Measurements from ENCODE around the gene DOCK1.
"Not testable (repeated sequence)": the region's sequence is repeated elsewhere in the genome, so short reads cannot be mapped to it uniquely, and the experiment has no call there.

Gene DOCK1

DNA sequence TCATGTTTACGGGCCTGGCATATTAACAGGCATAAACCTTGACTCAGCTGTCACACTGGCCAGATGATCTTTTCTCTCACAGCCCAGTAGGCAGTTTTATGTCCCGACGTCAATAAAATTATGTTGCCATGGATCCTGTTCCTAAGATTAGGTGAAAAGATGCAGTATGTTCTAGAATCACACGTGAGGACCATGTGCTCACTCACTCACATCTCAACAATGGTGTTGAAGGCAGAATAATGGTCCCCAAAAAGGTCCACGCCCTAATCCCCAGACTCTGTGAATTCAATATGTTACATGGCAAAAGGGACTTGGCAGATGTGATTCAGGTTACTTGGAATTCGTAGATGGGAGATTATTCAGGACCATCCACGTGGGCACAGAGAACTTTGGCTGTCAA lies 3.5 kb downstream of the DOCK1 start:
- Mint-ChIP-seq H3K36me3 (ENCODE audit: low read depth) (no peaks in the 10 kb centered on the region), H3K27ac (no peak overlapping the region), H3K4me1 (no peaks in the 10 kb centered on the region), H3K27me3 (peaks cover 23% of the 10 kb centered on the region), H3K9me3 (no peaks in the 10 kb centered on the region), H3K4me3 (no peak overlapping the region)
- DNase-seq (no peak), ATAC-seq (no peak)

DNA sequence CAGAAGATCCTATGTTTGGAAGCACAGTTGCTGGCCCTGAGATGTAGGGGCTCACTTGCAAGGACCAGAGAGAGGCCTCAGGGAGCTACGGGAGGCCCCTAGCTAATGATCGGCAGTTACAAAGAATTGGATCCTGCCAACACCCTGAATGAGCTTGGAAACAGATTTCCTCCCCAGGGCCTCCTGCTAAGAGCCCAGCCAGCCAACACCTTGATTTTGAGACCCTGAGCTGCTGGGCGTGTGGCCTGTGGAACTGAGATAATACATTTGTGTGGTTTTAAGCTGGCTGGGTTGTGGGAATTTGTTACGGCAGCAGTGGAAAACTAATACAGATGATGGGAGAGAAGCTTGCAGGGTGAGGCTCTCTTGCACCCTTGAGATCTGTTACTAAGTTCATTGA lies 3.9 kb downstream of the DOCK1 start:
- ATAC-seq: no peak
- Mint-ChIP-seq H3K27ac (no peak overlapping the region), H3K9me3 (no peaks in the 10 kb centered on the region), H3K4me1 (no peaks in the 10 kb centered on the region), H3K36me3 (ENCODE audit: low read depth) (no peaks in the 10 kb centered on the region), H3K27me3 (peaks cover 20% of the 10 kb centered on the region), H3K4me3 (no peak overlapping the region)
- DNase-seq: no peak

GRCh38 chr10:126910196-126910595 lies 5.0 kb downstream of the DOCK1 start:
- no peaks in the 10 kb centered on the region for H3K36me3 Mint-ChIP-seq (ENCODE audit: low read depth)
- DNase-seq (no peak), ATAC-seq (no peak)
- H3K4me1 Mint-ChIP-seq: no peaks in the 10 kb centered on the region
- H3K27me3 Mint-ChIP-seq: peaks cover 14% of the 10 kb centered on the region
- no peak overlapping the region for H3K4me3 Mint-ChIP-seq
- no peak overlapping the region for H3K27ac Mint-ChIP-seq
- no peaks in the 10 kb centered on the region for H3K9me3 Mint-ChIP-seq

GRCh38 chr10:126910798-126911197 lies 5.6 kb downstream of the DOCK1 start:
- no peak for ATAC-seq
- H3K4me1 Mint-ChIP-seq: no peaks in the 10 kb centered on the region
- no peak overlapping the region for H3K27ac Mint-ChIP-seq
- H3K27me3 Mint-ChIP-seq: peaks cover 13% of the 10 kb centered on the region
- no peak overlapping the region for H3K4me3 Mint-ChIP-seq
- H3K36me3 Mint-ChIP-seq (ENCODE audit: low read depth): no peaks in the 10 kb centered on the region
- DNase-seq: no peak
- H3K9me3 Mint-ChIP-seq: peaks cover 2% of the 10 kb centered on the region

DNA sequence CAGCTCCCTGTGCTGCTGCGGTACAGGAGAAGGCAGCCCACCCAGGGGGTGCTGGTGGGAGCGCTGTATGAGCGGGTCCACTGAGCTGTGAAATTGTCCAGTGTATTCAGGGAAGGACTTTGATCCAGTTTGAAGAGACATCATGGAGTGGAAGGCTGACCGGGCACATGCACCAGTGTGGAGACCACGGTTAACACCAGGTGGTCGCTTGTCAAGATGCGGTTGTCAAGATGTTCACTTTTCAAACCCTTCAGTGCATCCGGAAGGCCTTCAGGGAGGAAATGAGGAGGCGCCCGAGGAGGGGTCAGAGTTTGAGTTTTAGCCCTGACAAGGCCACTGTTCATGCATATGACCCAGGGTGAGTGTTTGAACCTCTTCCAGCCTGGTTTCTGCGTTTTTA lies 6.1 kb downstream of the DOCK1 start:
- Mint-ChIP-seq H3K27me3 (peaks cover 12% of the 10 kb centered on the region), H3K36me3 (ENCODE audit: low read depth) (no peaks in the 10 kb centered on the region), H3K27ac (no peak overlapping the region), H3K4me1 (no peaks in the 10 kb centered on the region), H3K4me3 (no peak overlapping the region), H3K9me3 (peaks cover 5% of the 10 kb centered on the region)
- ATAC-seq: no peak
- no peak for DNase-seq

- ATAC-seq (no peak), DNase-seq (no peak)
- no peak overlapping the region for H3K4me3 Mint-ChIP-seq
- H3K36me3 Mint-ChIP-seq (ENCODE audit: low read depth): no peaks in the 10 kb centered on the region
- no peaks in the 10 kb centered on the region for H3K4me1 Mint-ChIP-seq
- H3K9me3 Mint-ChIP-seq: peaks cover 5% of the 10 kb centered on the region
- no peaks in the 10 kb centered on the region for H3K27me3 Mint-ChIP-seq
- no peak overlapping the region for H3K27ac Mint-ChIP-seq
Observed at GRCh38 chr10:126913316-126913715, 8.1 kb downstream of the DOCK1 start.

DNA sequence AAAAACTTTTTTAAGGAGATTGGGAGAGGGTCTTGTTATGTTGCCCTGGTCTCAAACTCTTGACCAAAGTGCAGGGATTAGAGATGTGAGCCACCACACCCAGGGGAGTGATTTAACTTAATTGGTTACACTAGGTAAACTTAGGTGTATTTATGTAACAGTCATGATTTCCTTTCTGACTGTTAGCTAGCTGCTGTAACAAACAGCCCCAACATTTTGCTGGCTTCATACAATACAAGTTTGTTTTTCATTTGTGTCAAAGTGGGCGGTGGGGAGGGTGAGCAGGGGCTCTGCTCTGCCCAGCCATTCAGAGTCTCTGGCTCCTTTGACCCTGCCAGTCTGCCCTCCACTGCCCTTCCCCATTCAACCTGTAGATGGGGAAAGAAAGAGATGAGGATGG lies 9.3 kb downstream of the DOCK1 start:
- Mint-ChIP-seq H3K27ac (no peak overlapping the region), H3K36me3 (ENCODE audit: low read depth) (no peaks in the 10 kb centered on the region), H3K4me3 (no peak overlapping the region), H3K9me3 (peaks cover 5% of the 10 kb centered on the region), H3K27me3 (no peaks in the 10 kb centered on the region), H3K4me1 (no peaks in the 10 kb centered on the region)
- DNase-seq (no peak), ATAC-seq (no peak)

DNA sequence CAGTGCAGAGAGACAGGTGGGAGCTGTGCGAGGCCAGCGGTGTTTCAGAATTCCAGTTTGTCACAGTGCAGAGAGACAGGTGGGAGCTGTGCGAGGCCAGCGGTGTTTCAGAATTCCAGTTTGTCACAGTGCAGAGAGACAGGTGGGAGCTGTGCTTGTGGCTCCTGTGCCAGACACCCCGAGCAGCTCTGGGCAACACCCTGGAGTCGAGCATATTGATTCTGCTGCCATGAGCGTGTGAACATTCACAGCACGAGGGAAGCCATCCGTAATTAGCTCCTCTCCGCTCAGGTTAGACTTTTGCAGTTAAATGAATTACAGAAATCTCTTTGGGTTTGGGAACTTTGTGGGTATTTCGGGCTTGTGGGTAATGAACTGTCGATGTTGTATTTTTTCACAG lies 11.7 kb downstream of the DOCK1 start:
- not testable (repeated sequence) for H3K4me3 Mint-ChIP-seq; H3K36me3 Mint-ChIP-seq (ENCODE audit: low read depth)

DNA sequence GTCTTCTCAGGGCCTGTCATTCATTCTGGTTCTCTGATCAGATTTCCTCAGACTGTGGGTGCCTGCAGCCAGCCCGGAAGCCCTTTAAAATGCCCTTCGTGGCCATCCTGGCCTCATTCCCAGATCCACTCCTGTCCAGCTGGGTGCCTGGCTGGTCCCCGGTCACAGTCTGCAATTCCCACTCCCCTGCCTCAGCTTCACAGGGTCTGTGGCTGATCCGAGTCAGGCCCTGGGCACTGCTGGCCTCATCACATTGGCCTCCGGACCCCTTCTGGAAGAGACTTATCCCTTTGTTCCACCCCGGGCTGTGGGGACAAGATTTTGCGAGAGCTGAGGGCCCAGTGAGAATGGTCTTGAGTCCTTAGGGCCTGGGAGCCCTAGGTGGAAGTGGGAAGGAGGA lies 12.1 kb downstream of the DOCK1 start:
- H3K4me1 Mint-ChIP-seq: no peaks in the 10 kb centered on the region
- H3K27ac Mint-ChIP-seq: no peak overlapping the region
- no peaks in the 10 kb centered on the region for H3K27me3 Mint-ChIP-seq
- H3K36me3 Mint-ChIP-seq (ENCODE audit: low read depth): no peaks in the 10 kb centered on the region
- H3K4me3 Mint-ChIP-seq: no peak overlapping the region
- H3K9me3 Mint-ChIP-seq: peaks cover 9% of the 10 kb centered on the region
- no peak for ATAC-seq
- DNase-seq: no peak

More for the DNA sequence above, 11.7 kb downstream of the DOCK1 start:
- H3K27me3 Mint-ChIP-seq, H3K27ac Mint-ChIP-seq, H3K9me3 Mint-ChIP-seq, ATAC-seq, DNase-seq, H3K4me1 Mint-ChIP-seq: not testable (repeated sequence)

GRCh38 chr10:126917975-126918908 lies 13.0 kb downstream of the DOCK1 start:
- Mint-ChIP-seq H3K27ac (no peak overlapping the region), H3K27me3 (no peaks in the 10 kb centered on the region), H3K9me3 (peaks cover 9% of the 10 kb centered on the region), H3K36me3 (ENCODE audit: low read depth) (no peaks in the 10 kb centered on the region), H3K4me3 (no peak overlapping the region), H3K4me1 (no peaks in the 10 kb centered on the region)
- DNase-seq: no peak
- ATAC-seq: no peak

DNA sequence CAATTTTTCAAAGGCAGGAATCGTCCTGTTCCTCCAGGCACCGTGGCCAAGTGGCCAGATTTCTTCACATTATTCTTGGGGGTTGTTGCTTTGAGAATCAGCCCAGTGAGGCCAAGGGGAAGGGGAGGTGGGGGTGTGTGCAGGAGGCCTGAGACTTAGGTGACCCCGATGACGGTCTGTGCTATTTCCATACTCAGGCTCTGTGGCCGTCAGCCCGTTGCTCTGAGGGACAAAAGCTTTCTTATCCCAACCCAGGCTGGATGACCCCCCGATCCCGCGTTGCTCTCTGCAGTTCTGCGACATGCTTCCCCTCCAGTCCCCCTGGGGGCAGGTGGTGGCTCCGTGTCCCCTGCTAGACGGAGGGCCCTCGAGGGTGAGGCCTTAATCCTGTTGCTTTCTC lies 14.2 kb downstream of the DOCK1 start:
- H3K4me1 Mint-ChIP-seq: no peaks in the 10 kb centered on the region
- no peak overlapping the region for H3K4me3 Mint-ChIP-seq
- DNase-seq (no peak), ATAC-seq (no peak)
- H3K27ac Mint-ChIP-seq: no peak overlapping the region
- H3K9me3 Mint-ChIP-seq: peaks cover 9% of the 10 kb centered on the region
- H3K36me3 Mint-ChIP-seq (ENCODE audit: low read depth): no peaks in the 10 kb centered on the region
- no peaks in the 10 kb centered on the region for H3K27me3 Mint-ChIP-seq

DNA sequence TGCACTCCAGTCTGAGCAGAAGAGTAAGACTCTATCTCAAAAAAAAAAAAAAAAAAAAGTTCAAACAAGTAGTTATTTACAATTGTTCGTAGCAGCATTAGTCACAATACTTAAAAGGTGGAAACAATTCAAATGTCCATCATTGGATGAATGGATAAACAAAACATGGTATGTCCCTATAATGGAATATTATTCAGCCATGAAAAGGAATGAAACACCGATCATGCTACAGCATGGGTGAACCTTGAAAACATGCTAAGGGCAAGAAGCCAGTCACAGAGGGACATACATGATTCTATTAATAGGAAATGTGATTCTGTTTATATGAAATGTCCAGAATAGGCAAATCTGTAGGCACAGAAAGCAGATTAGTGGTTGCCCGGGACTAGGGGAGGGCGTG lies 15.9 kb downstream of the DOCK1 start:
- Mint-ChIP-seq H3K9me3 (peaks cover 4% of the 10 kb centered on the region), H3K4me1 (no peaks in the 10 kb centered on the region), H3K27ac (no peak overlapping the region), H3K4me3 (no peak overlapping the region), H3K27me3 (no peaks in the 10 kb centered on the region), H3K36me3 (ENCODE audit: low read depth) (no peaks in the 10 kb centered on the region)
- no peak for ATAC-seq
- no peak for DNase-seq

DNA sequence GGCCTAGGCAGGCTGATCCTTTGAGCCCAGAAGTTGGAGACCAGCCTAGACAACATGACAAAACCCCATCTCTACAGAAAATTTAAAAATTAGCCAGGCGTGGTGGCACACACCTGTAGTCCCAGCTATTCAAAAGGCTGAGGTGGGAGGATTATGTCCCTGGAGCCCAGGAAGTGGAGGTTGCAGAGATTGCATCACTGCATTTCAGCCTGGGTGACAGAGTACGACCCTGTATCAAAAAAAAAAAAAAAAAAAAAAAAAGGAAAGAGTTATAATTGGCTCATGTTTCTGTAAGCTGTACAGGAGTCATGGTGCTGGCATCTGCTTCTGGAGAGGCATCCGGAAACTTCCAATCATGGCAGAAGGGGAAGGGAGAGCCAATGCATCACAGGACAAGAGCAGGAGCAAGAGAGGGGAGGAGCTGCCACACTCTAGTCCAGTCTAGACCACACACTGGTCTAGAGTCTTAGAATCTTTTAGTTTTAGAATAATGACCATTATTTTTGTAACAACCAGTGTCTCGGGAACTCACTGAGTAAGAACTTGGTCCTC lies 16.8 kb downstream of the DOCK1 start:
- no peak for ATAC-seq
- H3K27me3 Mint-ChIP-seq: no peaks in the 10 kb centered on the region
- no peak for DNase-seq

GRCh38 chr10:126924180-126924914 lies 19.1 kb downstream of the DOCK1 start:
- peaks cover 4% of the 10 kb centered on the region for H3K9me3 Mint-ChIP-seq
- no peaks in the 10 kb centered on the region for H3K4me1 Mint-ChIP-seq
- DNase-seq: no peak
- H3K36me3 Mint-ChIP-seq (ENCODE audit: low read depth): no peaks in the 10 kb centered on the region
- no peak overlapping the region for H3K4me3 Mint-ChIP-seq
- no peaks in the 10 kb centered on the region for H3K27me3 Mint-ChIP-seq
- H3K27ac Mint-ChIP-seq: no peak overlapping the region
- ATAC-seq: no peak

More for the DNA sequence above, 16.8 kb downstream of the DOCK1 start:
- H3K36me3 Mint-ChIP-seq (ENCODE audit: low read depth): no peaks in the 10 kb centered on the region
- H3K4me3 Mint-ChIP-seq: no peak overlapping the region
- peaks cover 4% of the 10 kb centered on the region for H3K9me3 Mint-ChIP-seq
- no peaks in the 10 kb centered on the region for H3K4me1 Mint-ChIP-seq
- H3K27ac Mint-ChIP-seq: no peak overlapping the region

- H3K4me1 Mint-ChIP-seq: no peaks in the 10 kb centered on the region
- DNase-seq: no peak
- no peak overlapping the region for H3K4me3 Mint-ChIP-seq
- peaks cover 4% of the 10 kb centered on the region for H3K9me3 Mint-ChIP-seq
- no peak overlapping the region for H3K27ac Mint-ChIP-seq
- ATAC-seq: no peak
- H3K36me3 Mint-ChIP-seq (ENCODE audit: low read depth): no peaks in the 10 kb centered on the region
- no peaks in the 10 kb centered on the region for H3K27me3 Mint-ChIP-seq
Observed at GRCh38 chr10:126924915-126925300, 19.7 kb downstream of the DOCK1 start.

Data from activated naive CD8-positive, alpha-beta T cell treated with anti-CD3 and anti-CD28 coated beads, Interleukin-2, amount 50 U/mL, for 24 hours (primary cell).